GM21717 (cell line): ENCODE data around the gene GRID2.

Experiments used
- ATAC-seq: cut with Tn5 transposase; IDR thresholded peaks from one replicate; pipeline ENCODE4 v1.9.1; 2021; ENCODE audit warnings: mild to moderate bottlenecking, moderate library complexity; ENCODE audit not compliant: unreplicated experiment

GRID2 gene

DNA sequence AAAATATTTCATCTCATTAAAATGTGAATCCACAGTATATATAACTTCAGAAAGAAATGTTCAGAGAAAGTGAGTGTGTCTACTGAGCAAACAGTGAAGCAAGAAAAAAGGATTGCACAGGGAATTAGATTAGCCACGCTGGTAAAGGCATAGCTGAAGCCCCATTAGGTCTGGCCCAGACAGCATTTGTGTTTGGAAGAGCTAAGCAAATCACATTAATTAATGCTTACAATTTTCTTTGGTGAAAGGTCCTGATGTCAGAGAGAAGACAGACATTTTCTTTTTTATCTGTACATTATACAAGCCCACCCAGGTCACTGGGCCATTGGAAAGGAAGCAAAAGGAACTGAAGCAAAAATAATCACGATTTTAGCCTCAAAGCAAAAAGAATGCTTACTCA, 354.6 kb downstream of the GRID2 start:
- no peak for ATAC-seq

DNA sequence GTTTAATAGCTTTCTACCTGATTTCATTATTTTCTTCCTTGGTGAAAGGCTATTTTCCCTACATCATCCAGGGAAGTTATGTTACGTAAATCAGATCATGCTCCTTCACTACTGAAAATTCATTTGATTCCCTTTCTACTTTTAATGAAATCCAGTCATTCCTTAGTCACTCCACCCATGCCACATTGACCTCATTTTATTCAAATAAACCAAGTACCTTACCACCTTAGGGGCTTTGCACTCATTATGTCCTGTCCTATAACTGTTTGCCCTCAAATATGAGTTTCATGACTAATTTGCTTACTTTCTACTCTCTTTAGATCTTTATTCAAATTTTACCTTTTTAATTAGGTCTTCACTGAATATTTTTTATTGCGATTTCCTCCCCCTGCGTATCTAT, 374.0 kb downstream of the GRID2 start:
- ATAC-seq = no peak

- ATAC-seq = no peak
Observed at GRCh38 chr4:92678292-92678691, 374.5 kb downstream of the GRID2 start.

GRCh38 chr4:92679149-92679548, 375.4 kb downstream of the GRID2 start:
- ATAC-seq = no peak

- ATAC-seq = no peak
Observed at GRCh38 chr4:92714640-92715039, 410.9 kb downstream of the GRID2 start.

GRCh38 chr4:92733231-92733630, 429.5 kb downstream of the GRID2 start:
- ATAC-seq = no peak

DNA sequence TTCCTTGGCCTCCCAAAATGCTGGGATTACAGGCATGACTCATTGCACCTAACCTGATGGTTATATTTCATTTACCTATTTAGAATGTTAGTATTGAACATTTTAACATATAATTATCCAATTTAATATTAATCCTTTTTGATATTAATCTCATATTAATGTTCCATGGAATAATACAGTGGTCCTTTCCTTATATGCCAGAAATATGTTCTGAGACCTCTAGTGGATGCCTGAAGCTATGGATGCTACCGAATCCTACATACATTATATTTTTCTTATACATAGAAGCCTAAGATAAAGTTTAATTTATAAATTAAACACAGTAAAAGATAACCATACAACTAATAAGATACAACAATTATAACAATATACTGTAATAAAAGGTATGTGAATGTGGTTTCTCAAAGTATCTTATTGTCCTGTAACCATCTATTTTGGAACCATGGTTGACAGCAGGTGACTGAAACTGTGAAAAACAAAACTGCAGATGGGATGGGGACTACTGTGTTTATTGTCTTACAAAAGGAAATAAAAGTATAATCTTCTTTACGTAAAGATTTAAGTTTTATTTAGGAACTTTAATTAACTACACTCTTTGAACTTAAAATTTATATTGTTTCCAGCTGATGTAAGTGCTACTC, 431.4 kb downstream of the GRID2 start:
- no peak for ATAC-seq

GRCh38 chr4:92760433-92760832, 456.7 kb downstream of the GRID2 start:
- no peak for ATAC-seq

- no peak for ATAC-seq
Observed at GRCh38 chr4:92776080-92776479, 472.3 kb downstream of the GRID2 start.

DNA sequence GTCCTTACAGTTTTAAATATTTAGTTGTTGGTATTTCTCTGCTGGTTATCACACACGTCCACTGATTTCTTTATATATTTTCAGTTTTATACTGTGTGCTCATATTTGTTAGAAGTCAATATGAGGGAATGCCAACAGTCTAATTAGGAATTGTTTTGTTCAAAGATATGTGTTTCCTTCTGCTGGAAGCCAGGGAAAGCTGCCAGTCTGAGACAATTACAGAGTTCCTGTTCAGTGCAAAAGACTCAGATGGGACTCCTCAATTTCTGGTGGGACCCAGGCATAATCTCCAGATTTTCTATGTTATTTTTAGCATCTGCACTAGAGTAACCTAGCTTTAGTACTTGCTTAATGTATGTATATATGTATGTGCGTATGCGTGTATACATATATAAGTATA, 486.0 kb downstream of the GRID2 start:
- ATAC-seq = no peak

DNA sequence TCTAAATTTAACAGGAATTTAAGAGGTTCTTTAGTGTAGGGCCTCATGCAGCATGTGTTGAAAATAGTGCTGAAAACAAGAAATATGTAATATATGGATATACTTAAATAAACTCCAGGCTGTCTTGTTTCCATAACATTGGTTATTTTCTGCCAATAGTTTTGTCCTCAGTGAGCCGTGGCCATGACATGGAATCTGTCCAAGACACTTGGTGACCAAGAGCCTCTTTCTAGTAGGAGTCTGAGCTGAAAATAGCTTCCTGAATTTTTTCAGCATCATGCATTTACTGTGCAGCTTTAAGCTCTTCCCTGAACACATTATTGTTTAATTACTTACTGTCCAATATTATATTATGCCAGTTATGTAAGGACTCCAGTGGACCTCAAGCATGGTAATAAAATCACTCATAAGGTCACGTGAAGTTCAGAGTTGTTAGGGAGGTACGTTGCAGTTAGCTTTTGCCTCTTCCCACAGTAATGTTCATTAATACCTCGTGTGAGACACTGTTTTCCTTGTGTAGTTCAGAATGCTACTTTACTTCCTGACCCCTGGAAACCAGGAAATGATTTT, 488.2 kb downstream of the GRID2 start:
- no peak for ATAC-seq

DNA sequence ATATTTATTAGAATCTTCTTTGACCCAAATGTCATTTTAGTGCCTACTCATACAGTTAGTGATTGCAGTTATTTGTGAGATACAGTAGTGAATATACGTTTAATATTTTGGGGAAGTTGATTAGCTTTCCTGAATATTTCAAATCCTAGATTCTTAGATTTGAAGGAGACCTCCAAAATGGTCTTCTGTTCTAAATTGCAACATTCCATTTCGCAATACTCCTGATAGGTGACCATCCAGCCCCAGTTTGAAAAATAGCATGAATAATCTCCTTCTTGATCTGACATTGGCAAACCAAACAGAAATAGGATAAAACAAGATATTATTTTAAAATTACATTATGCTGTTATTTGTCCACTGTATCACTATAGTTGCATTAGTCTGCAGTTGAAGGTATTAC, 505.6 kb downstream of the GRID2 start:
- ATAC-seq = no peak

DNA sequence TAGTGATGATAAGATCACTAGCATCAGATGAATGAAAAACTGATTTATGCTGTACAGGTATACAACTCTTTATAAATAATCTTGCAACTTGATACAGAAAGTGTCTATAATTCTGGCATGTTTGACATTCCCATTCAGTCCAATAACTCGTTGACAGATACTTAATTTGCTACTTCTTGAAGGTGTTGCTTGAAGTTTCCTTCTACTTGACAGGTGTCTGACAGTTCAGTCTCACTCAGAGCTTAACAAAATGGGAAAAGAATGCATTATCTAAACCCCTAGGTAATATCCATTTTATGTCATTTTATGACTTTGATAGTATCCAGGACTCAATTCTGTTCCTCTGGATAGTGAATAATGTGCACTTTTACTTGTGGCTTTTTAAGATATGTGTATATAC, 508.9 kb downstream of the GRID2 start:
- no peak for ATAC-seq

DNA sequence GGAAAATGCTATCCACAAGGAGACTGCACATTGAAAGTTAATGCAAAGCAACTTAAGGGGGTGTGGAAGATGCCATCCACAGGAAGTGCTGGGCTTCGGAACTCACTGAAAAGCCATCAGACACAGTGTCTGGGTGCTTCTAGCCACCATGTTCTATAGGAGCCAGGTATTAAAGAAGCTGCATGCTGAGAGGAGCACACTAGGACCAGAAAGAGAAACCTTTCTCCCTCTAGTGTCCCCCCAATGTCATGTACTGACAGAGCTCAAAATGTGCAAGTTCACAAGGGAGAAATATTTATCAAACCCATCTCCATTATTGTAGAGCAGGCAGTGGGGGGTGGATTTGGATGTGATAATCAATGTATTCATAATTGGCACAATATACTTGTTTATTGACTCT, 510.9 kb downstream of the GRID2 start:
- ATAC-seq = no peak

DNA sequence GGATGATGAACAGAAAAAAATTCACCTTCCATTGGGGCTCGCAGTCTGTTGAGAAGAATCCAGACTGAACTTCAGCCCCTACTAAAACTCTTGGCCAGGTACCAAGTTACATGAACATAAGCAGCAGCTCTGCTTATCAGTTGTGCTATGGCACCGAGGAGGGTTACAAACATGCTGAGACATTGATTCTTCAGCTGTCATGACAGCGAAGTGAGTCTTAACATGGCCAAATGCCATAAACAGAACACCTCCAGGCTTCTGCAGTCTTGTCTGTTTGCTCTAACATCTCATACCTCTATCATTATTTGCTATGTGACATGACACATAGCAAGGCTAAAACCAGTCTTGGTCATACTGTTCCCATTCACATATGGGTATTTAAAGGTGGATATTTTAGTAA, 521.5 kb downstream of the GRID2 start:
- no peak for ATAC-seq

GRCh38 chr4:92825791-92826190, 522.0 kb downstream of the GRID2 start:
- ATAC-seq = no peak

DNA sequence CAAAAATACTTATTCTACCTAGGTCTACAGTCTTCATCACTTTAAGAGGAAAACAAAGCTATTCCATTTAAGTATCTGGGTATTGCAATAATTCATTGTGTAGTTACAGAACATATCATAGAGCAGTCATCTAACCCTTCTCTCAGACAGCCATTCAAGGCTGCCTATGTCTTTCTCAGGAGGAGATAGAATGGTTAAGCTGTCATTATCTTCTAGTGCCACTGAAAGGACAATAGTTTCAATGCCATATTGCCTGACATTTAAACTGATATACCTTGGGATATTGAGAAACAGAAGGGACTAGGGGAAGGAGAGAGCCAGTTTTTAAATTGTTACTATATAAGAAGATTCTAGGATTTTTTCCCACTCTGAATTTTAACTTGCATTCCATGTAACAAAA, 527.0 kb downstream of the GRID2 start:
- ATAC-seq = no peak

GRCh38 chr4:92840880-92841279, 537.1 kb downstream of the GRID2 start:
- no peak for ATAC-seq

DNA sequence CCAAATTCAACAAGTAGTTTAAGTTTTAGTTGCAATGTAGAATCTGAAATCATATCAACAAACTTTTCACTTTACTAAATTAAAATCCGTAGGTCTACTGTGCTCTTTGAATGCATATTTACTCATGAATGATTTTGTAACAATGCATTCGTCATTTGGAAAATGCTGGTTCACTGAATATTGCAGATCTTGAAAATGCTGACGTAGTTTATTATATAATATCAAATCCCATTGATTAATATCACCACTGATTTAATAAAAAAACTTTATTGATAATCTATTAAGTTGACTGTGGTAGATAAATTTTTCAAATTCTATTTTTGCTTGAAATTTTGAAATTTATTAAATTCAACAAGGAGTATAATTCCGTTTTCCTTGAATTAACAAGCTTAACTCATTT, 540.0 kb downstream of the GRID2 start:
- ATAC-seq = no peak

DNA sequence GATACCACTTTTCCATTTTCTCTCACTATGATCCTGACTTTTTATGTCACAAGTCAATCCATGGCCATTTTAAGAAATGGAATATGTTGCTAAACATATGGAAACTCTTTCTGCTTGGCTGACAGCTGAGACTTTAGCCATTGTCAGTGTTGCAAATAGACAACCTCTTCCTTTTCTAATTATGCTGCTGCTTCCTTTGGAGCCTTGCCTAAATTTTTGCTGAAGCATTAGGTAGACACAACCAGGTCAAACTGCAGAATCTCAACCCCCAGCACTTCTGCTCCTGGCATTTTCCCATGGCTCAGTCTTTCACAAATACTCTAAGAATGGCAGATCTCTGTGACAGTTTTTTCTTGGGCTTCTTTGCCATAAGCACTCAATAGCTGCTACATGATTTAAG, 543.3 kb downstream of the GRID2 start:
- ATAC-seq = no peak

DNA sequence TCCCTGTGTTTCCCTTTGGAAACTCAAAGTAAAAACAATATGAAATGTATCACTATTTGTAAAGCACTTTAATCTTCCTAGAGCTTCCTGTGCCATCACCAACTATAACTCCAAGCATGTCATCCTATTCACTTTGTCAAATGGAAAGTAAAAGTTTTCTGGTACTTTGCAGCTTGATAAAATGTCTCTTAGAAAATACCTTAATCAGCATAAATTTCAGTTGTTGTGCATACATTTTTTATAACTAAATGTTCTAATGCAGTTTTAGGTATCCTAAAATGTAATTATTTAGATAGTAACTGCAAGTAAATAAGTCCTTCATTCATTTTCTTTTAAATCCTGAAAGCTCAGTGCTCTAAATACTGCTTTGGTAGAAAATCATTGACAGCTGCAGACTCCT, 558.7 kb downstream of the GRID2 start:
- no peak for ATAC-seq

- no peak for ATAC-seq
Observed at GRCh38 chr4:92864096-92864495, 560.3 kb downstream of the GRID2 start.

GRCh38 chr4:92872604-92873003, 568.8 kb downstream of the GRID2 start:
- no peak for ATAC-seq
